ENCODE results near the gene ITGA11.

Gene ITGA11

GRCh38 chr15:68447976-68448755, 16.2 kb upstream of the ITGA11 start:
- no peak for DNase-seq (ENCODE audit: low spot score)

- no peak for DNase-seq (ENCODE audit: low spot score)
Measured at GRCh38 chr15:68447209-68447608, 15.2 kb upstream of the ITGA11 start.

- DNase-seq (ENCODE audit: low spot score): no peak
Measured at GRCh38 chr15:68445351-68445750, 13.4 kb upstream of the ITGA11 start.

GRCh38 chr15:68444336-68444735, 12.4 kb upstream of the ITGA11 start:
- DNase-seq (ENCODE audit: low spot score): no peak

GRCh38 chr15:68442903-68443302, 10.9 kb upstream of the ITGA11 start:
- DNase-seq (ENCODE audit: low spot score): no peak

- DNase-seq (ENCODE audit: low spot score): no peak
Measured at GRCh38 chr15:68442041-68442440, 10.1 kb upstream of the ITGA11 start.

- peak; percentile 74 for DNase-seq (ENCODE audit: low spot score)
Measured at GRCh38 chr15:68441045-68441743, 9.2 kb upstream of the ITGA11 start.

GRCh38 chr15:68440136-68440535, 8.2 kb upstream of the ITGA11 start:
- DNase-seq (ENCODE audit: low spot score): no peak

- no peak for DNase-seq (ENCODE audit: low spot score)
Measured at GRCh38 chr15:68439506-68439905, 7.5 kb upstream of the ITGA11 start.

- no peak for DNase-seq (ENCODE audit: low spot score)
Measured at GRCh38 chr15:68436680-68437079, 4.7 kb upstream of the ITGA11 start.

GRCh38 chr15:68435966-68436365, 4.0 kb upstream of the ITGA11 start:
- DNase-seq (ENCODE audit: low spot score): no peak

GRCh38 chr15:68434021-68434420, 2.1 kb upstream of the ITGA11 start:
- peak; percentile 1 for DNase-seq (ENCODE audit: low spot score)

GRCh38 chr15:68433551-68433950, 1.6 kb upstream of the ITGA11 start:
- DNase-seq (ENCODE audit: low spot score): peak; percentile 1

- DNase-seq (ENCODE audit: low spot score): no peak
Measured at GRCh38 chr15:68432441-68433064, 590 bp upstream of the ITGA11 start.

- DNase-seq (ENCODE audit: low spot score): peak; percentile 76
Measured at GRCh38 chr15:68431037-68431791, 749 bp downstream of the ITGA11 start.

GRCh38 chr15:68430471-68431036, 1.4 kb downstream of the ITGA11 start:
- DNase-seq (ENCODE audit: low spot score): no peak

- DNase-seq (ENCODE audit: low spot score): peak; percentile 51
Measured at GRCh38 chr15:68429691-68430470, 2.1 kb downstream of the ITGA11 start.

- DNase-seq (ENCODE audit: low spot score): no peak
Measured at GRCh38 chr15:68428431-68428940, 3.5 kb downstream of the ITGA11 start.

- DNase-seq (ENCODE audit: low spot score): no peak
Measured at GRCh38 chr15:68427963-68428362, 4.0 kb downstream of the ITGA11 start.

- no peak for DNase-seq (ENCODE audit: low spot score)
Measured at GRCh38 chr15:68427366-68427765, 4.6 kb downstream of the ITGA11 start.

GRCh38 chr15:68426116-68426515, 5.8 kb downstream of the ITGA11 start:
- DNase-seq (ENCODE audit: low spot score): no peak
